MG63 (cell line): ENCODE results near the gene PTP4A1. TPM values are rescaled to one million over a fixed set of nuclear protein-coding genes. Genes with fewer than 3 reads are reported as not detected.

Experiments
- DNase-seq: peaks from one replicate; pipeline ENCODE4 v3.0.0-alpha.2; 2020
- H3K27me3 ChIP-seq: fragments of 250-450 bp; sonication (Bioruptor Pico); 2 replicates; pipeline ENCODE4 v1.5.1; 2020; ENCODE audit warnings: mild to moderate bottlenecking, moderate library complexity
- H3K36me3 ChIP-seq: fragments of 250-450 bp; sonication (Bioruptor Pico); 2 replicates; pipeline ENCODE4 v1.5.1; 2020; ENCODE audit warnings: mild to moderate bottlenecking, moderate library complexity
- H3K4me3 ChIP-seq: fragments of 250-450 bp; sonication (Bioruptor Pico); 2 replicates; pipeline ENCODE4 v1.5.1; 2020; ENCODE audit warnings: mild to moderate bottlenecking, moderate library complexity
- H3K9me3 ChIP-seq: fragments of 250-450 bp; sonication (Bioruptor Pico); 2 replicates; pipeline ENCODE4 v1.5.1; 2020; ENCODE audit warnings: mild to moderate bottlenecking, moderate library complexity
- total RNA-seq: library from RNA; depleted of rRNA; stranded (reverse); fragments of >200 nt; shearing (Covaris generic); gene quantifications from 2 replicates; pipeline ENCODE4 v1.2.3, GENCODE V29; 2014; ENCODE audit warnings: low replicate concordance

PTP4A1 gene
- total RNA-seq, 1 experiment from 2014 or later, result 4.9 TPM

DNA sequence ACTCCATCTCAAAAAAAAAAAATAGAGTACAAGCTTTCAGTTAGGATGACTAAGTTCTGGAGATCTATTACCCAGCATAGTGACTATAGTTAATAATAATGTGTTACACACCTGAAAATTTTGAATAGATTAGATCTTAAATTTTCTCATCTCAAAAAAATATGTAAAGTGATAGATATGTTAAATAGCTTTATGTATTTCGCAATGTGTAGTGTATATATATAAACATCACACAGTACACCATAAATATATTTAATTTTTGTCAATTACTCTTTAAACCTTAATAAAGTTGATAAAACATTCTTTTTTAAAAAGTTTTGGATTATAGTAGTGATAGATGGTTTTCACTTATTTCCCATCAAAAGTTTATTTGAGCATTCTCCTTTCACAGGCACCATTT is 25.6 kb upstream of the PTP4A1 start:
- H3K4me3 ChIP-seq, result no peak overlapping the region
- H3K27me3 ChIP-seq, result no peaks in the 10 kb centered on the region
- no peaks in the 10 kb centered on the region for H3K9me3 ChIP-seq
- no peak for DNase-seq
- H3K36me3 ChIP-seq, result no peaks in the 10 kb centered on the region

DNA sequence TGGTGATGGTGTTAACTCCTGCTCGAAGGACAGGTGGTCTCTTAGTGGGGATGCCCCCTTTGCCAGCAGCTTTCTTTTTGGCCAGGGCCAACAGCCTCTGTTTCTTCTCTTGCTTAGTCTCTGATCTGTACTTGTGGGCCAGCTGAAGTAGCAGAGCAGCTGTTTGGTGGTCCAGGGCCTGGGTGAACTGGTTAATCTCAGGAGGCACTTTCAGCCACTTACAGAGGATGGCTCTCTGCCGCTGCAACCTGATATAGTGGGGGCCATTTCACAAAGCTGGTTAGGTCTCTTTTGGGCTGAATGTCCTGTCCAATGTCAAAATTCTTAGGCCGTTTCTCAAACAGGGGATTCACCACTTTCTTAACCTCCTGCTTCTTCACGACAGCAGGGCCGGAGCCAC is 23.2 kb upstream of the PTP4A1 start:
- no peaks in the 10 kb centered on the region for H3K36me3 ChIP-seq
- H3K4me3 ChIP-seq, result no peak overlapping the region
- H3K9me3 ChIP-seq, result no peaks in the 10 kb centered on the region
- H3K27me3 ChIP-seq, result no peaks in the 10 kb centered on the region
- no peak for DNase-seq

DNA sequence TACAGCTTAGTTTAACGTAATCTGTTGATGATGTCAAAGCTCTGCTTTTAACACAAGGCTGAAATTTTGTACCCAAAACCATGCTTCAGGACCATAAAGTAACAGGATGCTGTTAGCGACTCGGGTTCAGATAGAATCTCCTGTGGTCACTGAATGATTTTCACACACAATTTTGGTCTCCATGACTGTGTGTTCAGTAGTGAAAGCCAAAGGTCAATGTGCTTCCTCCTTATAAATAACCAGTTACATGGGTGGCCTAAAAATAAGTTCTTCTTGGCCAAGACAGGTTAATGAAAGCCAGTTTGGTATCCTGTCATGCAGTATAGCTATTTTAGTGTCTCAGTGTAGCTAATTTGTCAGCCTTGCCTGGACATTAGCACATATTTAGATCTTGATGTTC is 19.1 kb upstream of the PTP4A1 start:
- no peaks in the 10 kb centered on the region for H3K36me3 ChIP-seq
- no peak for DNase-seq
- no peak overlapping the region for H3K4me3 ChIP-seq
- no peaks in the 10 kb centered on the region for H3K27me3 ChIP-seq
- no peaks in the 10 kb centered on the region for H3K9me3 ChIP-seq

DNA sequence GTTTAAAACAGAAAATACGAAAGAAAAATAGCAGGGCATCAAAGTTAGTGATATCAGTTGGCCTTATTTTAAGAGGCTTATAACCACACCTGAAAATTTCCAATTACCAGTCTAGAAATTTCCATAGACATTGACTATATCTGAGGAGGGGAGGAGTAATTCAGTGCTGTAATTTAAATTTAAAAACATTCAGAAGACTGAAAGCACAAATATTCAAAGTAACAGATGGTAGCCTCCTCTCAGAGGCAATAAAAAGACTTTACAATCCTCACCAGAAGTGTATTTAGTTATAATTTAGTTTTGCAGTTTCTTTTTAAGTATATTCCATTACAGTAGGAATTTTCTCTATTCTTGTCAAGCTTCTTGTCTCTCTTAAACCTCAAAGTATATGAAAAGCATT is 18.4 kb upstream of the PTP4A1 start:
- Histone ChIP-seq H3K27me3 (no peaks in the 10 kb centered on the region), H3K4me3 (no peak overlapping the region), H3K36me3 (no peaks in the 10 kb centered on the region), H3K9me3 (no peaks in the 10 kb centered on the region)
- DNase-seq, result no peak

DNA sequence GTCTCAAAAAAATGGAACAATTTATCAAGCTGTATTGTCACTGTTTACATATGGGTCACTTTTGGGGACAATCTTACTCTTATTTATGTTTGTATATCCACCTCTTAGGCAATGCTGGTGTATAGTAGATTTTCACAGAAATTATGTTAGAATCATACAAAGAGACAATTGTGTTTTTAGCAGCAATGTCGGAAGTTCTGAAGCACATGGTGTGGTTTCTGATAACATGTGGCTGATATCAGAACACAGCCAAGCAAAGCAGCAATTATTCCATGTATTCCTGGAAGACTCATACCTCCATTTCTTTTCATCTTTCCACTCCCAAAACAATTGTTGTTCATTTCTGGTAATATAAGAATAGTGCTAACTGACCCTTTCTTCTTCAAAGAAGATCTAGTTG is 17.5 kb upstream of the PTP4A1 start:
- Histone ChIP-seq H3K9me3 (no peaks in the 10 kb centered on the region), H3K27me3 (no peaks in the 10 kb centered on the region), H3K36me3 (no peaks in the 10 kb centered on the region), H3K4me3 (no peak overlapping the region)
- no peak for DNase-seq

DNA sequence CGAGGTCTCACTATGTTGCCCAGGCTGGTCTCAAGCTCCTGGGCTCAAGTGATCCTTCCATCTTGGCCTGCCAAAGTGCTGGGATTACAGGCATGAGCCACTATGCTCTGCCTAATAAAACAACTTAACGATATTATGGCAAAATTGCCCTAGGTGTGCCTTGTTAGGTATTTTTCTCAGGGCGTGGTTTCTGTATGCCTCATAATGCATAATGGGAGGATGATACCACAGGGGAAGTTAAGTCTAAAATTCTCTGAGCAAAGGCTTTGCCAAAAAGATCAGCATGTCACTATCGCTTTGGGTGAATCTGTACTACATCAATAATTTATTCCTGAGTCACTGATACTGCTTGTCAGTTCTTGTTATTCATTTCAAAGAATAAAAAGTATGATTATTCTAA is 15.9 kb upstream of the PTP4A1 start:
- DNase-seq, result no peak
- Histone ChIP-seq H3K4me3 (no peak overlapping the region), H3K27me3 (no peaks in the 10 kb centered on the region)

DNA sequence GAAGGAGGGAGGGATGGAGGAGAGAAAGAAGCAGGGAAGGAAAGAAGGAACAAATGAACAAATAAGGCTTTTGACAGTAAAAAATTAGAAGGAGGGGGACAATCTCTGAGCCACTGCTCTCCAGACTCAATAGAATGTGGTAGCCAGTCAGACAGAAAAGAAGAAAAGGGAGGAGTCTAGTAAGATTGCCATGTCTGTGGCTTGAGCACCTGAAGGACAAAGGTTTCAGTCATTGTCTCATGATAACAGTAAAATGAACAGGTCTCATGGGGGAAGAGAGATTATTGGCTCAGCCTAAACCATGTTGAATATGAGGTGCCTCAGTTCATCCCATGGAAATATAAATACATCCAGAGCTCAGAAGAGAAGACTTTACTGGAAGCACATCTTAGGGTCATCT is 14.0 kb upstream of the PTP4A1 start:
- no peaks in the 10 kb centered on the region for H3K36me3 ChIP-seq
- H3K4me3 ChIP-seq, result no peak overlapping the region
- no peaks in the 10 kb centered on the region for H3K27me3 ChIP-seq
- DNase-seq, result no peak
- no peaks in the 10 kb centered on the region for H3K9me3 ChIP-seq

More for the DNA sequence above, 15.9 kb upstream of the PTP4A1 start:
- Histone ChIP-seq H3K36me3 (no peaks in the 10 kb centered on the region), H3K9me3 (no peaks in the 10 kb centered on the region)

DNA sequence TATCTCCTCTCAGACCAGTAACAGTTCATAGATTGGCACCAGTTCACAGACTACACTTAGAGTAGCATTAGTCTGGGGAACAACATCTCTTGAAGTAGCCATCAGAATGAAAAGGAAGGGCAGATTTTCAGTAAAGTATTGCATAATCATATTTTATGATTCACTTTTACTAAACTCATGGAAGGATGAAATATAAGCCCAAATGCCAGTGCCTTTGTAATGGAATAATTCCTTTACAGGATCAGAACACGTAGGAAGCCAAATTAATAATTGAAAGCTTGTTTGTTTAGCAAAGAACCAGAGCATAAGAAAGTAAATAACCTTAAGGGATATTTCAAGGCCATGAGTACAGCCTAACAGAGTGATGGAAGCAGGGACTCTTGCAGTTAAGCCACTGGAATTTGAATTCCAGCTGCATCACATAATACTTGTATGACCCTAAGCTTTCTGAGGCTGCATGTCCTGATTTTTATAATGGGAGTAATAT is 11.4 kb upstream of the PTP4A1 start:
- Histone ChIP-seq H3K27me3 (no peaks in the 10 kb centered on the region), H3K9me3 (no peaks in the 10 kb centered on the region), H3K36me3 (no peaks in the 10 kb centered on the region), H3K4me3 (no peak overlapping the region)
- DNase-seq, result no peak

DNA sequence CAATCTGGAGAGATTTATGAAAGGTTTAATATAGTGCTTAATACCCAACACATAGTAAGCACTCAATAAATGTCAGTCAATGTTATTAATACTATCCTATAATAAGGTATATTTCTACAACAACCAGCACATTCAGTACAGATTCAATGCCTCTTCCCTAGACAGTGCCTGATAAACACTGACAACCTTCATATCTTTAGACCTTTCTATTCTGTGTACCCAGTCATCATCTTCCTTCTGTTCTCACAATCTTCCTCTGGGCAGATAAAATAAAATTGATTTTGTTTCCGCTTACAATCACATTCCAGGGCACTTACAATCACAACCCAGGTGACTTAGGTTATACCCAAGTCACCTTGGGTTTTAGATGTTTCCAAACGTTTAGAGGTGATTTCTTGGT is 11.0 kb upstream of the PTP4A1 start:
- Histone ChIP-seq H3K9me3 (no peaks in the 10 kb centered on the region), H3K4me3 (no peak overlapping the region), H3K27me3 (no peaks in the 10 kb centered on the region), H3K36me3 (no peaks in the 10 kb centered on the region)
- no peak for DNase-seq

DNA sequence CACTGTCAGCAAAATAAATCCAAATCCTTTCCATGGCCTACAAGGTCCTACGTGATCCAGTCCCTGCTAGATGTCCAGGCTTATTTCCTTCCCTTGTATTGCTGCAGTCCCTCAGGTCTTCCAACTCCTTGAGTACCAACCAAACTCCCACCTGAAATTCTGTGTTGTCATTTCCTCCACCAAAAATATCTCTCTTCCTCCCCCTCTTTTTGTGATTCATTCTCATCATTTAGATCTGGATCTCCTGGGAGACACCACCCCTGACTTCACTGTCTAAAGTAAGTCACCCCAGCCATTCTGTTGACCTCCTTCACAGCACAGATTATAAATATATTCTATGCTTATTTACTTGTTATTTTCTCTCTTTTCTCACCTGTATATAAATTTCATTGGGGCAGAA is 9.0 kb upstream of the PTP4A1 start:
- Histone ChIP-seq H3K36me3 (no peaks in the 10 kb centered on the region), H3K27me3 (no peaks in the 10 kb centered on the region), H3K9me3 (no peaks in the 10 kb centered on the region), H3K4me3 (no peak overlapping the region)
- DNase-seq, result no peak

DNA sequence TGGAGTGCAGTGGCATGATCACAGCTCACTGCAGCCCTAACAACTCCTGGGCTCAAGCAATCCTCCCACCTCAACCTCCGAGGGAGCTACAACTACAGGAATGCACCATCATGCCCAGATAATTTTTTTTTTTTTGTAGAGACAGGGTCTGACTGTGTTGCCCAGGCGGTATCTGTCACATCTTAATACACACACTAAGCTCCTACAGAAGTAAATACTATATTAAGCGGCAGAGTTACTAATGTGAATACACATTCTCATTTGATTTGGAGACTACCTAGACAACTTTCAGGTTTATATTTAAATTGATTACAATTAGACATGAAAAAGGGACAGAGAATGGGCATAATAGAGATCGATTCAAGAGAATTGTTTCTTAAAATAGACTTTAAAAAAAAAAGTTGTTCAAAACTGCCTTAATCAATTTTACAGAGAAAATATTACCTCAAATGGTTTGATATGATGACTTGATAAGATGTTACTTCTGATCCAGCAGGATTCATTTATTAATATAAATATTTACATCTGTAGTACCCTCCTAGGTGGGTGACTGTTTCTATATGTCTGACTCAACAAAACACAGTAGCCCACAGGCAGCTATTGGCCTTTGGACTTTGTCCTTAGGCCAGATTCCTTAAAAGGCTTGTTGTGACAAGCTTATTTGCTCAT is 7.1 kb upstream of the PTP4A1 start:
- no peaks in the 10 kb centered on the region for H3K27me3 ChIP-seq
- no peak overlapping the region for H3K4me3 ChIP-seq
- H3K36me3 ChIP-seq, result no peaks in the 10 kb centered on the region
- no peaks in the 10 kb centered on the region for H3K9me3 ChIP-seq
- no peak for DNase-seq

DNA sequence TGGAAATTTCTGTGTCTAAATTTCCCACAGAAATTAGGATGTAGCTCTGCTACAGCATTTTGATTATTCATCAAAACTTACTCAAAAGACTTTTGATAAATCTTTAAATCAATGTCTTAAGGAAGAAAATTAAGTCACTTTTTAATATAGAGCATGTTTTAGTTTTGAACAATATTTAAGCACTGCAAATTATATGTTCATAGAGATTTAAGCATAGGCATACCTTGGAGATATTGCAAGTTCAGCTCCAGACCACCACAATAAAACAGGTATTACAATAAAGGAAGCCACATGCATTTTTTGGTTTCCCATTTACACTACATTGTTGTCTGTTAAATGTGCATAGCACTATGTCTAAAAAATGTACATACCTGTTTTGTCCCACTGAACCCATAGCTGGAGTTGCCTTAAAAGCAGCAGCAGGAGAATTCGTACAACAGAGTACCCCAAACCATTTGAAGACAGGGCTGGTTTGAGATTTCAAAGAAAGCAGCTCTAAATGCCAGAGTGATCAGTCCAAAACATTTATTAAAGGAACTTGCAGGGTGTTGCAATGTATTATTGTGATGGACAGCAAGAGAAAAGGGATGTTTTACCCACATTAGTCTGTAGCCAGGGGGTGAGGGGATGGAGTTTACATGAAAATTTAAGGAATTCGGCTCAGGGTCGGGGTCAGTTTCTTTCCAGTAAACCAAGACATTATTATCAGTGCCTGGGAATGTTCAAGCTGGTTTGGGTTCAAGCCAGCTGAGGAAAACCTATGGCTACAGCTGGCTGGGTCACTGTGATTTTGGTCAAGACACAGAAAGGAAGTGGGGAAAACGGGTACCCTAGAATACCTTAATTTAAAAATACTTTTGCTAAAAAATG is 6.3 kb upstream of the PTP4A1 start:
- no peak overlapping the region for H3K4me3 ChIP-seq

DNA sequence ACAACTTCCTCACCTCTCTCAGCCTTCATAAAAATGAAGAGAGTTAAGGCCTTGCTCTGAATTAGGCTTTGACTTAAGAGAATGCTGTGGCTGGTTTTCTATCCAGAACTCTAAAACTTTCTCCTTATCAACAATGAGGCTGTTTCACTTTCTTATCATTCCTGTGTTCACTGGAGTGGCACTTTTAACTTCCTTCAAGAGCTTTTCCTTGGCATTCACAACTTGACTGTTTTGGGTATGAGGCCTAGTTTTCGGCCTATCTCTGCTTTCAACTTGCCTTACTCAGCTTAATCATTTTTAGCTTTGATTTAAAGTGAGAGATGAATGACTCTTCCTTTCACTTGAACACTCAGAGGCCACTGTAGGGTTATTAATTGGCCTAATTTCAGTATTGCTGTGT is 4.3 kb upstream of the PTP4A1 start:
- no peak for DNase-seq
- H3K4me3 ChIP-seq, result no peak overlapping the region
- no peaks in the 10 kb centered on the region for H3K36me3 ChIP-seq
- H3K9me3 ChIP-seq, result no peaks in the 10 kb centered on the region
- H3K27me3 ChIP-seq, result no peaks in the 10 kb centered on the region

More for the DNA sequence above, 6.3 kb upstream of the PTP4A1 start:
- Histone ChIP-seq H3K9me3 (no peaks in the 10 kb centered on the region), H3K36me3 (no peaks in the 10 kb centered on the region), H3K27me3 (no peaks in the 10 kb centered on the region)
- DNase-seq, result no peak

DNA sequence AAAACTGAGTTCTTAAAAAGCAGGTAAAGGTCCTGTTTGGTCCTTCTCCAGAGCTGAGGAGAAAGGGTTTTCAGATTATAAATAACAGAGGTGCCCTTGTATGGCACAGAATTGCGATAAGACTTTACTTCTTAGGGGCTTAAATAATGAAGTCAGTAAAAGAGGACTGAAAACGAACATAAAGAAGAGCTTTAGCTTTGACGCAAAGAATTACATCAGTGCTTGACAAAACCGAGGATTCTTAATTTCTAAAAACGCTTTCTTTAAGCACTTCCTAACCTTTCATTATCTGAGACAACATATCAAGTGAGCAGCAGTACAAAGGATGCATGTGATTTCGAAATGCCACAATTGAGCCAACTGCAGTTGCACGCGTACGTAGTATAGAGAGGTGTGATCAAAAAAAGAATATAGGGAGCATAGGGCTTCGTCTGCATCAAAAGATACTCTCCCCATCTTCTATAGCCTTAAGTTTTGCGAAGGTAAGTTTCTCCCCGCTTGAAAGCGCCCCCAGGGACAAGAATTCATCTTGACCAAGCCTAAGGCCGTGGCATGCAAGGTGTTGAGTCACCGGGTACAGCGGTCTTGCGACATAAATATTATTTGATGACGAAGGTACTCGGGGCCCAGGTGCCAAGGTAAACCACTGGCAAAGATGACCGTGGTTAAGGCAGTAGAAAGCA is 778 bp upstream of the PTP4A1 start:
- no peaks in the 10 kb centered on the region for H3K9me3 ChIP-seq
- peak; percentile 33 for DNase-seq

DNA sequence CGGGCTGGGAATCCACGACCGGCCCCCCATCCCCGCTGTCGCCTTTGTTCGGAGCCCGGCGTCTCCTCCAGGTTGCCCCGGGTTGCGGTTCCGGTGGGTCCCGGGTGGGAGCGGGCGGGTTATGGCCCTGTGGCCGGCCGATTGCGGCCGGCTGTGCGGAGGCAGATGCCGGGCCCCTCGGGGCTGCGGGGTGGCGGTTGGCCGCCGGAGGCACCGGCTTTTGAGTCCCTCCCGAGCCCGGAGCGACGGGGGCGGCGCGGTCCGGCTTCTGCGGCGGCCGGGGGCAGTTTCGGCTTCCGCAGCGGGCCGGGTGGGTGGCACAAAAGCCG is 431 bp downstream of the PTP4A1 start:
- Histone ChIP-seq H3K4me3 (peak overlapping the region; percentile 75), H3K27me3 (no peaks in the 10 kb centered on the region), H3K9me3 (no peaks in the 10 kb centered on the region), H3K36me3 (peaks cover 25% of the 10 kb centered on the region)
- DNase-seq, result no peak

More for the DNA sequence above, 778 bp upstream of the PTP4A1 start:
- peak overlapping the region; percentile 75 for H3K4me3 ChIP-seq
- H3K27me3 ChIP-seq, result no peaks in the 10 kb centered on the region
- peaks cover 15% of the 10 kb centered on the region for H3K36me3 ChIP-seq

DNA sequence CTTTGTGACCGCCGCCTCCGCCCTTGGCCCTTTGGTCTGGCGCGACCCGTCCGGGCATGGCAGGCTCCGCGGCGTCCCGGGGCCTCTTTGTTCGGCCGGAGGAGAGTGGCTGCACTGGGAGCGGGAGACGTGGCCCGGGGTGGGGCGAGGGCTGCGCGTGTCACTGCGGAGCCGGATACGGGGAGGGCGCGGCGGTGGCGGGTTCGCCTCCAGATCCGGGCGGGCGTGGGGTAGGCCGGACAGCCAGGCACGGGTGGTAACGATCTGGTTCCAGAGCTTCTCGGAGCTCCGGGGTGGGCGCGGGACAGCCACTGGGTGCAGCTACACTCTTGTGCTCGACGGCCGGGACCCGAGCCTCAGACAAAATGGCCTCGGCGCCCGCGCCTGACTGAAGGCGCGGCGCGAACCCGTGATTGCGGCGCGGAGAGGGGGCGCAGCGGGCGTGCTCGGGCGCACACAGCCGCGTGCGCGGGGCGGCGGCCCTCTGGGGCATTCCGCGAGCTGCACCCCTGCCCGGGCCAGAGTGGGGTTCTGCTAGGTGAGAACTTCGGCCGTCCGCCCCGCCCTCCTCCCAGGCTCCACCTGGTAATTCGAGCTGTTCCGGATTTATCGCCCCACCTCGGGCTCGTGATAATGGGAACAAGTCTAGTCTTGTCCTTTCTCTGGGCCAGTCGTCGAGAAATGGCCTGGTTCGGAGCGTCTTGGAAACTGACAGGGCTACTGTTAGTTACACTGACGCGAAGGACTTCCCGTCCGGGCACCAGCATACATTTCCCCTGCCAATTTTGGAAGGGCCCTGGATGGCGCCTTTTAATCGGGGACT is 1.0 kb downstream of the PTP4A1 start:
- no peaks in the 10 kb centered on the region for H3K27me3 ChIP-seq
- H3K9me3 ChIP-seq, result no peaks in the 10 kb centered on the region
- peaks cover 30% of the 10 kb centered on the region for H3K36me3 ChIP-seq
- H3K4me3 ChIP-seq, result peak overlapping the region; percentile 75
- DNase-seq, result peak; percentile 63
